Endothelial cell (in vitro differentiated cells): ENCODE results near the gene ITGAE. TPM values are rescaled to one million over a fixed set of nuclear protein-coding genes. Genes with fewer than 3 reads are reported as not detected.

Source experiments
- DNase-seq: peaks from one replicate; pipeline ENCODE4 v3.0.0; 2021; ENCODE audit warnings: low spot score
- H3K27ac Mint-ChIP-seq: one replicate; pipeline ENCODE4 v1.8.0; 2021; ENCODE audit warnings: mixed read lengths, inconsistent platforms; ENCODE audit not compliant: unreplicated experiment
- H3K27me3 Mint-ChIP-seq: one replicate; pipeline ENCODE4 v1.8.0; 2021; ENCODE audit warnings: mild to moderate bottlenecking, moderate library complexity, mixed read lengths, inconsistent platforms; ENCODE audit not compliant: unreplicated experiment
- H3K36me3 Mint-ChIP-seq: one replicate; pipeline ENCODE4 v1.8.0; 2021; ENCODE audit warnings: mild to moderate bottlenecking, low read depth, mixed read lengths, inconsistent platforms; ENCODE audit not compliant: unreplicated experiment
- H3K4me1 Mint-ChIP-seq: one replicate; pipeline ENCODE4 v1.8.0; 2021; ENCODE audit warnings: mild to moderate bottlenecking, mixed read lengths, inconsistent platforms; ENCODE audit not compliant: unreplicated experiment
- H3K4me3 Mint-ChIP-seq: one replicate; pipeline ENCODE4 v1.8.0; 2021; ENCODE audit warnings: mild to moderate bottlenecking, mixed read lengths, inconsistent platforms; ENCODE audit not compliant: unreplicated experiment
- H3K9me3 Mint-ChIP-seq: one replicate; pipeline ENCODE4 v1.8.0; 2021; ENCODE audit warnings: mixed read lengths, inconsistent platforms; ENCODE audit not compliant: unreplicated experiment
- total RNA-seq: library from RNA; stranded (reverse); fragmentation: NEBNext Ultra II Directional; extraction: Animal tissue kit (Norgen Biotek cat#: 25700); gene quantifications from one replicate; pipeline ENCODE4 v1.2.1, GENCODE V29; 2021; ENCODE audit not compliant: unreplicated experiment
- TF ChIP-seq, protein P1 (sequence below): fragments of 200-600 bp; sonication (generic); IDR thresholded peaks from one replicate; pipeline ENCODE4 v1.5.0; 2021; ENCODE audit warnings: antibody characterized with exemption; ENCODE audit not compliant: unreplicated experiment

Gene ITGAE
- total RNA-seq, 1 donor from 2014 or later, result 30.0 TPM

DNA sequence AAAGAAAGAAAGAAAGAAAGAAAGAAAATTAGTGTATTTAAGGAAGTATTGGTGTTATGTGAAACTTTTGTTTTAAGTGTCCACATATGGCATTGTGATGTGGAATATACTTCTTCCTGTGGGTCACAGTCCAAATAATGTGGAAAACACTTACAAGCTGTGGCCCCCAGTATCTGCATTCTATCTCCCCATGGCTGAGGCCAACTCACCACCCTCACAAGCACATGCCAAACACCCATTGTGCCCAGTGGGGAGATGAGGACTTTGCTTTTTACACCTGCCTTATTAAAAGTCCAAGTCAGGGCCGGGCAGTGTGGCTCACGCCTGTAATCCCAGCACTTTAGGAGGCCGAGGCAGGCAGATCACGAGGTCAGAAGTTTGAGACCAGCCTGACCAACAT, 101.0 kb downstream of the ITGAE start:
- no peak overlapping the region for H3K27ac Mint-ChIP-seq
- no peaks in the 10 kb centered on the region for H3K9me3 Mint-ChIP-seq
- DNase-seq, result no peak
- peaks cover 4% of the 10 kb centered on the region for H3K4me1 Mint-ChIP-seq
- H3K27me3 Mint-ChIP-seq, result peaks cover 7% of the 10 kb centered on the region
- TF ChIP-seq, protein P1, sequence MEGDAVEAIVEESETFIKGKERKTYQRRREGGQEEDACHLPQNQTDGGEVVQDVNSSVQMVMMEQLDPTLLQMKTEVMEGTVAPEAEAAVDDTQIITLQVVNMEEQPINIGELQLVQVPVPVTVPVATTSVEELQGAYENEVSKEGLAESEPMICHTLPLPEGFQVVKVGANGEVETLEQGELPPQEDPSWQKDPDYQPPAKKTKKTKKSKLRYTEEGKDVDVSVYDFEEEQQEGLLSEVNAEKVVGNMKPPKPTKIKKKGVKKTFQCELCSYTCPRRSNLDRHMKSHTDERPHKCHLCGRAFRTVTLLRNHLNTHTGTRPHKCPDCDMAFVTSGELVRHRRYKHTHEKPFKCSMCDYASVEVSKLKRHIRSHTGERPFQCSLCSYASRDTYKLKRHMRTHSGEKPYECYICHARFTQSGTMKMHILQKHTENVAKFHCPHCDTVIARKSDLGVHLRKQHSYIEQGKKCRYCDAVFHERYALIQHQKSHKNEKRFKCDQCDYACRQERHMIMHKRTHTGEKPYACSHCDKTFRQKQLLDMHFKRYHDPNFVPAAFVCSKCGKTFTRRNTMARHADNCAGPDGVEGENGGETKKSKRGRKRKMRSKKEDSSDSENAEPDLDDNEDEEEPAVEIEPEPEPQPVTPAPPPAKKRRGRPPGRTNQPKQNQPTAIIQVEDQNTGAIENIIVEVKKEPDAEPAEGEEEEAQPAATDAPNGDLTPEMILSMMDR, result no peak
- peaks cover 7% of the 10 kb centered on the region for H3K36me3 Mint-ChIP-seq
- H3K4me3 Mint-ChIP-seq, result no peak overlapping the region

DNA sequence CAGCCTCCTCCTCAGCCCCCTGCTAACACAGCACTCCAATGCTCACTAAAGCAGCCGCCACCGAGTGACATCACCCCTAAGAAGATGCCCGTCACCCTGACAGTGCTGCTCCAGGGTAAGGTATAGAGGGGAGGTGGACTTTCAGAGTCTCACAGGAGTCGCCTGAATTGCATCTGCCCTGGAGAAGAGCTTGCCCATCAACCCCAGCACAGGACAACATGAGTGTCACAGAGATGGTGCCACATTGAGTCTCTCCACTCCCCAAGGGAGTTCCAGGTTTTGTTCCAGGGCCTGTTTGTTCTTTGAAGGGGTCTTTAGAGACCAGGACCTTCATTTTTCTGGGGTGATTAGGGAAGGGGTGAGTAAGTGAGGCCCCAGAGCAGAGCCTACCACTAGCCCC, 102.8 kb downstream of the ITGAE start:
- Mint-ChIP-seq H3K9me3 (no peaks in the 10 kb centered on the region), H3K27me3 (peaks cover 10% of the 10 kb centered on the region), H3K36me3 (peaks cover 7% of the 10 kb centered on the region), H3K4me3 (no peak overlapping the region), H3K27ac (no peak overlapping the region), H3K4me1 (no peaks in the 10 kb centered on the region)
- DNase-seq, result no peak
- TF ChIP-seq, protein P1, result no peak

DNA sequence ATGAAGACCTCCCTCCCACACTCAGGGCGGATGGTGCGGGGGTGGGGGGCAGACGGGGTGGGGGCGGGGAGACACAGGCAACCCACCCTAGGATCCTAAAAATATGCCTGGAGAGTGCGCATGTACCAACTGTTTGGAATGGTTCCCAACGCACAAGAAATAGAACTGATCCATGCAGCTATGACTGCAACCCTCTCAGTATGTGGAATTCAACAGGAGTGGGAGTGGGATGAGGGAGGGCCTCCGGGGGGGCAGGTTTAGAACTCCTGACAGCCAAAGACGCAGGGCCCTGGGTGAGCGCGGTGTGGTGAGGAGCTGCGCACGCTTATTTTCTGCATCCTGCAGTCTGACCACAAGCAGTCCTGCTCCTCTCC, 103.9 kb downstream of the ITGAE start:
- DNase-seq, result no peak
- Mint-ChIP-seq H3K4me3 (no peak overlapping the region), H3K27ac (no peak overlapping the region), H3K27me3 (peaks cover 10% of the 10 kb centered on the region), H3K36me3 (no peaks in the 10 kb centered on the region), H3K4me1 (no peaks in the 10 kb centered on the region), H3K9me3 (no peaks in the 10 kb centered on the region)
- TF ChIP-seq, protein P1, result no peak

DNA sequence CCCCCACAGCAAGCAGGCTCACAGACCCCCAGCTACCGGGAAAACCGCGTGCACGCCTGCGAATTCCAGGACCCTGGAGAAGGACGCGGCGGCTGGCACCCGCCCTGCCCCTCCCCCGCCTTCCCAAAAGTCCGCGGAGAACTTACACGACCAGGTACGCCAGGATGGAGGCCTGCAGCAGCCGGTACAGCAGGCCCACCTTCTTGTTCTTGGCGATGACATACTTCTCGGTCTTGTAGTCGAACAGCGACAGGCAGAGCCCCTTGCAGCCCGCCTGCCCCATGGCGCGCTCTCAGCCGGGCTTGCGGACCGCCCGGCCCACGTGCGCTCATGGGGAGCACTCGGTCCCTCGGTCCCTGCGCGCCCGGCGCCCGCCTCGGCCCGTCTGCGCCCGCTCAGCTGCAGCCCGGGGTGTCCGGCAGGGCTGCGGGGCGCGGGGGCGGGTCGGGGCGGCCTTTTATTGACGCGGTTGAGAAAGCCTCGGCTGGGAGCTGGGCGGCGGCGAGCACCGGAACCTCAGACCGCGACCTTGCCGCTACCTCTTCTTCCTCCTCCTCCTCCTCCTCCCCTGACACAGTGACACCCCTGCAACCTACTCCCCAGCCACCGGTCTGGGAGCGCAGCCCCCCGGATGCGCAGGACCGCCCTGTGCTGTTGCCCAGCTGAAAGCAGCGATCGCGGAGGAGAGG, 105.1 kb downstream of the ITGAE start, which contains the start of gene P2RX5:
Gene P2RX5, minus strand, starts transcription at position 433 of the 689 bp plus-strand sequence. Its CDS starts 150 bp downstream, at position 283.
- no peaks in the 10 kb centered on the region for H3K36me3 Mint-ChIP-seq
- H3K27me3 Mint-ChIP-seq, result peaks cover 10% of the 10 kb centered on the region
- no peaks in the 10 kb centered on the region for H3K9me3 Mint-ChIP-seq
- no peaks in the 10 kb centered on the region for H3K4me1 Mint-ChIP-seq
- DNase-seq, result peak; percentile 42
- H3K27ac Mint-ChIP-seq, result no peak within 1 kb of the TSS
- peak within 1 kb of the TSS; percentile 77 for H3K4me3 Mint-ChIP-seq
- TF ChIP-seq, protein P1, result no peak

DNA sequence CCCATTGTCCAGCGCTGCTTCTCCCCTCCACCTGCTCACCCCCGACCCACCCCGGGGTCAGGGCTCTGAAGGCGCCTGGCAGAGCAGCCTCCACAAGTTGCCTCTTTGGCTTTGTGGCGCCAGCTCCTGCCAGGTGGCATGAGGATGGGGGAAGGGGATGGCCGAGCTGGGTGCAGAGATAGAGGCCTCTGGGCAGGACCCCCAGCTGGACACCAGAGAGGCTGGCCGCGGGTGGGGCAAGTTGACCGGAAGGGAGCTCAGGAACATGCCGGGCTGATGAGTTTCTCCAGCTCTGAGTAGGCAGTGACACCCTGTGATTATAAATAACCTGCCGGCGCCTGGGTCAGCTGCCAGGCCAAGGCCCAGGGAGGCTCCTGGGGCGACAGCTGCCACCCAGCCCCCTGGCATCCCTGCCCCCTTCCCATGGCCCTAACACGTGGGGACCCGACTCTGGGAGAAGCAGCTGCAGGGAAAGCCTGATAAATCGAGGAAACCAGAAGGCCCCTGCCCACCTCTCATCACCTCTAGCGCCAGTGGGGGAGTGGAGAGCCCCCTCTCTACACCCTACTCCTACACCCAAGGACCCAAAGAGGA, 105.8 kb downstream of the ITGAE start:
- DNase-seq, result no peak
- no peak overlapping the region for H3K4me3 Mint-ChIP-seq
- no peak overlapping the region for H3K27ac Mint-ChIP-seq
- H3K4me1 Mint-ChIP-seq, result no peaks in the 10 kb centered on the region
- TF ChIP-seq, protein P1, result no peak
- no peaks in the 10 kb centered on the region for H3K36me3 Mint-ChIP-seq
- H3K27me3 Mint-ChIP-seq, result peaks cover 10% of the 10 kb centered on the region
- no peaks in the 10 kb centered on the region for H3K9me3 Mint-ChIP-seq
